Esophagus squamous epithelium (tissue), 5 donors: Measurements from ENCODE around the gene GRIK4. TPM values are rescaled to one million over a fixed set of nuclear protein-coding genes. Genes with fewer than 3 reads are reported as not detected.

Source experiments
- DNase-seq: peaks from one replicate; lab custom pipeline; 2025; lab: John Stamatoyannopoulos, UW
- H3K27ac ChIP-seq, 4 donors: fragments of 200-600 bp; sonication (generic); one replicate each; pipeline ENCODE4 v1.5.1; 2016 to 2019; ENCODE audit warnings: mild to moderate bottlenecking in 1 of 4
- H3K27me3 ChIP-seq, 4 donors: fragments of 200-600 bp; sonication (generic); 1 replicate in 3 of 4; 2 replicates in 1 of 4; pipeline versions ENCODE4 v1.5.1 to v1.6.0; 2017 to 2021; ENCODE audit warnings: antibody characterized with exemption in 1 of 4
- H3K36me3 ChIP-seq, 3 donors: fragments of 200-600 bp; sonication (generic); one replicate each; pipeline ENCODE4 v1.5.1; 2016 to 2019
- H3K4me1 ChIP-seq, 3 donors: fragments of 200-600 bp; sonication (generic); one replicate each; pipeline ENCODE4 v1.5.1; 2017 to 2019
- H3K4me3 ChIP-seq, 4 donors: fragments of 200-600 bp; sonication (generic); 1 replicate in 3 of 4; 2 replicates in 1 of 4; pipeline ENCODE4 v1.5.1; 2016 to 2019; ENCODE audit warnings: mild to moderate bottlenecking in 2 of 4, moderate library complexity in 1 of 4
- H3K9me3 ChIP-seq, 3 donors: fragments of 200-600 bp; sonication (generic); one replicate each; pipeline ENCODE4 v1.5.1; 2016 to 2019
- POLR2A ChIP-seq, 4 donors: fragments of 450-650 bp; IDR thresholded peaks; one replicate each; pipeline ENCODE4 v1.6.1; 2017; ENCODE audit warnings: antibody characterized with exemption in 4 of 4, mild to moderate bottlenecking in 4 of 4, moderate library complexity in 3 of 4
- WGBS, 2 donors: methylation state at CpG; one replicate each; pipeline ENCODE4 v1.1.5; 2018; 5-methylcytosine and 5-hydroxymethylcytosine counted together
- intact Hi-C: fragments of 100-400 bp; cut with DNase I; formaldehyde crosslinking; loops from one replicate; pipeline ENCODE4 v1.15.0; 2022
- total RNA-seq, 4 donors: library from RNA; depleted of rRNA; stranded (reverse); fragments of >200 nt; gene quantifications; one replicate each; pipeline ENCODE4 v1.1.0, GENCODE V29; 2016
- TF ChIP-seq, protein P1 (sequence below), 6 experiments: fragments of 450-650 bp in 4 of 6; fragments of 200-600 bp in 2 of 6; sonication (generic) in 2 of 6; IDR thresholded peaks; one replicate each; pipeline ENCODE4 v1.5.1; 2016 to 2019; ENCODE audit warnings: antibody characterized with exemption in 6 of 6, mild to moderate bottlenecking in 4 of 6, moderate library complexity in 4 of 6
- donor health status: DM: yes; HTN: yes; CAD: no.

The GRIK4 gene
- total RNA-seq, 4 donors from 2014 or later: 0.15 to 0.19 TPM; not detected in 2

DNA sequence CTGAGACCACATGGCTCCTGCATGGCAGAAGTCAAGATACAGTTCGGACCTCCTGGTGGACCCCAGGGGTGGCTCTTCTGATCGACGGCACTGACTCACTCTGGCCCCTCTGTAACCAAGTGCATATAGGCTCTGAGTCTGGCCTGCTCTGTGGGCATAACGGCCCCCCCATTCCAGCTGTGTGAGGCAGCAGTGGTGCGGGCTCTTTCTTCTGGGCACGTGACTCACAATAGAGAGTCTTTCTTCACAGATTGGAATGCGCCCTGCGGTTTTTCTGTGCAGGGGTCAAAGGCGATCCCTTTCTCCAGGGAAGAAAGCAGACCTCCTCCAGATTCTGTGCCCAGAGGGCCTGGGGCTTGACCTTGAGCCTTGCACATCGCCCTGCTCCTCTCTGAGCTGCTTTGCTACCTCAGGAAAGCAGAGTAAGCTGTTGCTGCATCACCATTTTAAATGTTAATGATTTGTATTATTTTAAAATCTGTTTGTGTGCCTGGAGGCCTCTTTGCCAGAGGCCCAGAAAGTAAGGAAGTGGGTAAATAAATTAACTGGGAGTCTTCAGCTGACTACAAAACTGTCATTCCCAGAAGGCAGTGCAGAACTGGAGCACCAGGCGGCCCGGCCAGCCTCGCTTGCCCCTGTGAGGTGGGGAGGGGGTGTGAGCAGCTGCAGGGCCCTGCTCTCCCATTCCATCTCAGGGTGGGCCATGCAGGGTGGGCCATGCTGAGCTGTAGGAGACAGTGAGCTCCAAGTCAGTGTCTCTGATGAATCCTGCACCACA lies 199.0 kb downstream of the GRIK4 start:
- Histone ChIP-seq H3K9me3 (peaks cover 0 to 14% (median 13%) of the 10 kb centered on the region in 3 donors), H3K27ac (peak overlapping the region in 2 of 4 donors; percentile 50 to 65), H3K27me3 (peaks cover 0 to 4% (median 0%) of the 10 kb centered on the region in 4 donors), H3K4me1 (peaks cover 5 to 32% (median 6%) of the 10 kb centered on the region in 3 donors), H3K36me3 (no peaks in the 10 kb centered on the region), H3K4me3 (no peak overlapping the region)
- 35 to 41% methylated on average over 4 to 12 of the region's 13 CpGs for WGBS, 2 donors
- intact Hi-C loops: no loop called here
- no peak for TF ChIP-seq POLR2A (IDR thresholded peaks at IDR 0.05)
- TF ChIP-seq, protein P1, sequence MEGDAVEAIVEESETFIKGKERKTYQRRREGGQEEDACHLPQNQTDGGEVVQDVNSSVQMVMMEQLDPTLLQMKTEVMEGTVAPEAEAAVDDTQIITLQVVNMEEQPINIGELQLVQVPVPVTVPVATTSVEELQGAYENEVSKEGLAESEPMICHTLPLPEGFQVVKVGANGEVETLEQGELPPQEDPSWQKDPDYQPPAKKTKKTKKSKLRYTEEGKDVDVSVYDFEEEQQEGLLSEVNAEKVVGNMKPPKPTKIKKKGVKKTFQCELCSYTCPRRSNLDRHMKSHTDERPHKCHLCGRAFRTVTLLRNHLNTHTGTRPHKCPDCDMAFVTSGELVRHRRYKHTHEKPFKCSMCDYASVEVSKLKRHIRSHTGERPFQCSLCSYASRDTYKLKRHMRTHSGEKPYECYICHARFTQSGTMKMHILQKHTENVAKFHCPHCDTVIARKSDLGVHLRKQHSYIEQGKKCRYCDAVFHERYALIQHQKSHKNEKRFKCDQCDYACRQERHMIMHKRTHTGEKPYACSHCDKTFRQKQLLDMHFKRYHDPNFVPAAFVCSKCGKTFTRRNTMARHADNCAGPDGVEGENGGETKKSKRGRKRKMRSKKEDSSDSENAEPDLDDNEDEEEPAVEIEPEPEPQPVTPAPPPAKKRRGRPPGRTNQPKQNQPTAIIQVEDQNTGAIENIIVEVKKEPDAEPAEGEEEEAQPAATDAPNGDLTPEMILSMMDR (IDR thresholded peaks at IDR 0.05): no peak
- DNase-seq: no peak

DNA sequence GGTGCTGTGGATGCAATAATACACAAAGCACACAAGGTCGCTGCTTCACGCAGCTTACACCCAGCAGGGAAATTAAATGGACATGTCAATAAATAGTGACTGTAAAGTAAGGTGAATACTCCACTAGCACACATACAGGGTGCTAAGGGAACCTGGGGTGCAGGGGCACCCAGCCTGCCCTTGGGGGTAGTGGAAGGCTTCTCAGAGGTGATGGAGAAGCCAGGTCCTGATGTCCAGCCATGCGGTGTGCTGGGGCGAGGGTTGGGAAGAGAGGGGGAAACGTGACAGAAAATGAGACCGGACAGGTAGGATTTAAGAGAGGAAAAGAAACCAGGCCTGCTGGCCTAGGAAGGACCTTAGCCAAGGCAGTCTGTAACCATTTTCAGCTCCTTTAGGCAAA lies 200.5 kb downstream of the GRIK4 start:
- H3K27me3 ChIP-seq: peaks cover 0 to 13% (median 0%) of the 10 kb centered on the region in 4 donors
- WGBS, 2 donors: 95 to 96% methylated on average over 6 of the region's 6 CpGs
- TF ChIP-seq, protein P1 (IDR thresholded peaks at IDR 0.05): no peak
- no peak for TF ChIP-seq POLR2A (IDR thresholded peaks at IDR 0.05)
- no peak overlapping the region for H3K27ac ChIP-seq
- peaks cover 0 to 12% (median 10%) of the 10 kb centered on the region in 3 donors for H3K9me3 ChIP-seq
- intact Hi-C loops: no loop called here
- H3K4me3 ChIP-seq: no peak overlapping the region
- H3K4me1 ChIP-seq: peaks cover 5 to 32% (median 6%) of the 10 kb centered on the region in 3 donors
- no peaks in the 10 kb centered on the region for H3K36me3 ChIP-seq
- DNase-seq: no peak

DNA sequence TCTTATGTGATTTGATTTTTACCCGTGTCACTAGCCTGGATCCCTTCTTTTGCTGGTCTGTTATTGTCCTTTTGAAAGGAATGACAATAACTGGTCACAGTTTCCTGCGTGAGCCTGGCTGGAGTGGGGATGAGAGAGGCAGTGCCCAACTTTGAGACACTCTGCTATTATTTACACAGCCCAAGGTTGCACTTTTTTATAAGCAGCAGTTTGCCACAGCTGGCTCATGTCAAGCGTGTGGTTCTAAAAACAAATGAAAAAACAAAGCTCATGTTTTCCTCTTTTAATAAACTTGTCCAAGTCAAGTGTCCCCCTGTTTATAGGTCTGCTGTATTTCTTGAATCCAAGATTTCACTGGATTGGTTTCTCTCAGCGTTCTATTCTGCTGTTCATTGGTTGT lies 201.3 kb downstream of the GRIK4 start:
- Histone ChIP-seq H3K27me3 (peaks cover 0 to 19% (median 0%) of the 10 kb centered on the region in 4 donors), H3K4me3 (no peak overlapping the region), H3K27ac (peak overlapping the region in 1 of 4 donors; percentile 25), H3K9me3 (peaks cover 0 to 4% (median 2%) of the 10 kb centered on the region in 3 donors), H3K4me1 (peaks cover 5 to 32% (median 6%) of the 10 kb centered on the region in 3 donors), H3K36me3 (no peaks in the 10 kb centered on the region)
- TF ChIP-seq POLR2A (IDR thresholded peaks at IDR 0.05): no peak
- TF ChIP-seq, protein P1 (IDR thresholded peaks at IDR 0.05): no peak
- 75 to 86% methylated on average over 4 of the region's 4 CpGs for WGBS, 2 donors
- intact Hi-C loops: no loop called here
- DNase-seq: no peak

DNA sequence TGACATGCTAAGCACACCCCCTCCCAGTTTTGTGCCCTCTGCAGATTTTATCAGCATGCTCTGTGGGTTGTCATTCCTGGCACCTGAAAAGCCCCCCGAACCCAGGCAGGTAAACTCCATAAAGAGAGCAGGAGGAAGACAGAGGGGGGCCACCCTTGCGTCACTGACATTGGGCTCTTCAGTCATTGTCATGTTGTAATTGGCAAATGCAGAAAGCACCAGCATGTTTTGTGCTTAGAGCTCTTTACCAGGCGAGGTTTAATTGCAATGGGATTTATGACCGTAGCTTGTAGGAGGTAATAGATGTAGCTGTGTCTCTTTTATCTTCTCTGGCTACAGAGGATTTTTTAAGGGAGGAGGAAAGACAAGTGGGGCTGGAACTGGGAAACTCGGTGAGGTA lies 201.7 kb downstream of the GRIK4 start:
- Histone ChIP-seq H3K27me3 (peaks cover 0 to 21% (median 0%) of the 10 kb centered on the region in 4 donors), H3K9me3 (no peaks in the 10 kb centered on the region), H3K27ac (no peak overlapping the region), H3K4me3 (no peak overlapping the region), H3K36me3 (no peaks in the 10 kb centered on the region), H3K4me1 (peaks cover 5 to 35% (median 6%) of the 10 kb centered on the region in 3 donors)
- intact Hi-C loops: no loop called here
- DNase-seq: no peak
- TF ChIP-seq, protein P1 (IDR thresholded peaks at IDR 0.05): no peak
- no peak for TF ChIP-seq POLR2A (IDR thresholded peaks at IDR 0.05)
- 76 to 87% methylated on average over 5 of the region's 5 CpGs for WGBS, 2 donors

DNA sequence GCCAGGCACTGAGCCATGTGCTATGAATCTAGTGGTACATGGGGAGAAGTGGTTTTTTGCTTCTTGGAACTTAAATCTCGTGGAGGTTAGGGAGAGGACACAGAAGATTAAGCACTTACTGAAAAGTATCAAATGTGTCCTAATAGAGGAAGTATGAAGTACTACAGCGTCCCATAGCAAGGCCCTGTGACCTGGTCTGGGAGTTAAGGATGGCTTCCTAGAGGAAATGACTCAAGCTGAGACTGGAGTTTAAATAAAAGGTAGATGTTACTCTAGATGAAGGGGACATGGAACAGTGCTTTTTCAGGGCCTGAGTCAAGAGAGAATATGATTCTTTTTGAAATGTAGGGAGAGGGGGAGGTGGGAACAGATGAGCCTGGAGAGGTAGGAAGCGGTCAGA lies 202.9 kb downstream of the GRIK4 start:
- WGBS, 2 donors: 65 to 73% methylated on average over 3 of the region's 3 CpGs
- DNase-seq: no peak
- Histone ChIP-seq H3K9me3 (no peaks in the 10 kb centered on the region), H3K4me3 (no peak overlapping the region), H3K27me3 (peaks cover 0 to 24% (median 0%) of the 10 kb centered on the region in 4 donors), H3K27ac (no peak overlapping the region), H3K4me1 (peaks cover 5 to 46% (median 6%) of the 10 kb centered on the region in 3 donors), H3K36me3 (no peaks in the 10 kb centered on the region)
- TF ChIP-seq POLR2A (IDR thresholded peaks at IDR 0.05): no peak
- TF ChIP-seq, protein P1 (IDR thresholded peaks at IDR 0.05): no peak
- intact Hi-C loops: no loop called here
